BE2C (cell line): ENCODE results near the gene NCS1.

Experiments used
- DNase-seq: peaks from one replicate; pipeline ENCODE4 v3.0.0-alpha.2; 2020
- H3K27me3 ChIP-seq: fragments of 250-450 bp; sonication (Bioruptor Pico); 2 replicates; pipeline ENCODE4 v1.5.1; 2020; ENCODE audit warnings: mild to moderate bottlenecking
- H3K36me3 ChIP-seq: fragments of 250-450 bp; sonication (Bioruptor Pico); 2 replicates; pipeline ENCODE4 v1.5.1; 2020; ENCODE audit warnings: mild to moderate bottlenecking
- H3K4me1 ChIP-seq: fragments of 250-450 bp; sonication (Bioruptor Pico); 2 replicates; pipeline ENCODE4 v1.5.1; 2020
- H3K4me3 ChIP-seq: 2 replicates; pipeline ENCODE4 v1.5.1; 2011; ENCODE audit warnings: low read depth, low read length
- H3K9me3 ChIP-seq: fragments of 250-450 bp; sonication (Bioruptor Pico); 2 replicates; pipeline ENCODE4 v1.5.1; 2020
- CTCF ChIP-seq: IDR thresholded peaks from 2 replicates; pipeline ENCODE4 v1.5.1; 2012; ENCODE audit warnings: mild to moderate bottlenecking, low read depth, low read length

The NCS1 gene

GRCh38 chr9:130205912-130206311 lies 33.7 kb downstream of the NCS1 start:
- Histone ChIP-seq H3K9me3 (no peaks in the 10 kb centered on the region), H3K4me3 (no peak overlapping the region), H3K4me1 (peaks cover 45% of the 10 kb centered on the region), H3K36me3 (peaks cover 19% of the 10 kb centered on the region), H3K27me3 (no peaks in the 10 kb centered on the region)
- TF ChIP-seq CTCF: no peak
- DNase-seq: no peak

GRCh38 chr9:130206579-130206978 lies 34.4 kb downstream of the NCS1 start:
- Histone ChIP-seq H3K4me3 (no peak overlapping the region), H3K4me1 (peaks cover 42% of the 10 kb centered on the region), H3K36me3 (peaks cover 22% of the 10 kb centered on the region), H3K9me3 (no peaks in the 10 kb centered on the region), H3K27me3 (no peaks in the 10 kb centered on the region)
- no peak for DNase-seq
- TF ChIP-seq CTCF: no peak

GRCh38 chr9:130207241-130207992 lies 35.2 kb downstream of the NCS1 start:
- Histone ChIP-seq H3K27me3 (no peaks in the 10 kb centered on the region), H3K4me3 (no peak overlapping the region), H3K4me1 (peaks cover 46% of the 10 kb centered on the region), H3K36me3 (peaks cover 26% of the 10 kb centered on the region), H3K9me3 (no peaks in the 10 kb centered on the region)
- DNase-seq: no peak
- no peak for TF ChIP-seq CTCF

- Histone ChIP-seq H3K4me3 (peak overlapping the region; percentile 10; the same call in 1 of the 2 replicates), H3K4me1 (peaks cover 54% of the 10 kb centered on the region), H3K36me3 (peaks cover 26% of the 10 kb centered on the region), H3K27me3 (no peaks in the 10 kb centered on the region), H3K9me3 (no peaks in the 10 kb centered on the region)
- peak; percentile 96 for DNase-seq
- no peak for TF ChIP-seq CTCF
Observed at GRCh38 chr9:130208600-130209347, 36.6 kb downstream of the NCS1 start.

- Histone ChIP-seq H3K4me3 (peak overlapping the region; percentile 10; the same call in 1 of the 2 replicates), H3K27me3 (no peaks in the 10 kb centered on the region), H3K36me3 (peaks cover 25% of the 10 kb centered on the region), H3K4me1 (peaks cover 60% of the 10 kb centered on the region), H3K9me3 (no peaks in the 10 kb centered on the region)
- DNase-seq: no peak
- TF ChIP-seq CTCF: no peak
Observed at GRCh38 chr9:130209422-130209821, 37.2 kb downstream of the NCS1 start.
